A549 (cell line): Measurements from ENCODE around the gene COX5A. TPM values are rescaled to one million over a fixed set of nuclear protein-coding genes. Genes with fewer than 3 reads are reported as not detected.

Source experiments
- ATAC-seq, 2 experiments: fragments of 200-7000 bp in 1 of 2; fragments of >200 bp in 1 of 2; cut with Nextera tagmentation in 1 of 2; cut with Tn5 transposase in 1 of 2; 3 replicates each; pipeline versions ENCODE4 v1.8.0 to v1.9.1; 2018 to 2020; ENCODE audit warnings: mild to moderate bottlenecking in 1 of 2, moderate library complexity in 1 of 2
- CTCF ChIA-PET: fragments of 300-600 bp; sonication (Branson Sonifier 250); formaldehyde crosslinking; extraction: SDS; loops from one replicate; lab custom pipeline; 2021; ENCODE audit warnings: antibody characterized with exemption, inconsistent platforms; lab: Yijun Ruan, JAX
- POLR2A ChIA-PET: fragments of 350-600 bp; formaldehyde crosslinking; extraction: SDS; loops from one replicate; lab custom pipeline; 2021; ENCODE audit warnings: antibody characterized with exemption, inconsistent platforms; lab: Yijun Ruan, JAX
- DNase-seq, 2 experiments: peaks; one replicate each; pipeline versions ENCODE4 v3.0.0 to v3.0.0-alpha.2; 2011 to 2016; ENCODE audit warnings: low read depth in 1 of 2, low spot score in 1 of 2
- FAIRE-seq: peaks from 2 replicates; lab custom pipeline; 2011; peaks lifted over from hg19 to GRCh38; lab: Jason Lieb, UNC
- H3K27ac ChIP-seq, 2 experiments: fragments of >200 bp; sonication (Bioruptor Twin); formaldehyde crosslinking; 3 replicates each; pipeline ENCODE4 v1.5.1; 2016 to 2017
- H3K4me1 ChIP-seq: fragments of >200 bp; sonication (Bioruptor Twin); formaldehyde crosslinking; 3 replicates; pipeline ENCODE4 v1.6.1; 2016
- H3K4me2 ChIP-seq: fragments of >200 bp; sonication (Bioruptor Twin); formaldehyde crosslinking; 3 replicates; pipeline ENCODE4 v1.6.1; 2016
- H3K4me3 ChIP-seq: fragments of >200 bp; sonication (Bioruptor Twin); formaldehyde crosslinking; 3 replicates; pipeline ENCODE4 v1.5.1; 2016
- H3K9me3 ChIP-seq: fragments of >200 bp; sonication (Bioruptor Twin); formaldehyde crosslinking; 3 replicates; pipeline ENCODE4 v1.6.1; 2016
- BCL3 ChIP-seq: fragments of >200 bp; sonication (Bioruptor Twin); formaldehyde crosslinking; IDR thresholded peaks from 3 replicates; pipeline ENCODE4 v1.6.1; 2016
- CBX2 ChIP-seq: fragments of 200-600 bp; sonication (generic); IDR thresholded peaks from 2 replicates; pipeline ENCODE4 v1.6.1; 2016; ENCODE audit warnings: low read depth, mild to moderate bottlenecking, borderline replicate concordance
- CEBPB ChIP-seq, 2 experiments: fragments of >200 bp in 1 of 2; sonication (Bioruptor Twin) in 1 of 2; formaldehyde crosslinking in 1 of 2; IDR thresholded peaks; 2 replicates each; pipeline ENCODE4 v1.6.1; 2012 to 2016
- CHD2 ChIP-seq: fragments of 150-350 bp; IDR thresholded peaks from 2 replicates; pipeline ENCODE4 v1.6.1; 2014; ENCODE audit warnings: low read length; ENCODE audit not compliant: partially characterized antibody
- CHD4 ChIP-seq: fragments of 200-600 bp; sonication (generic); IDR thresholded peaks from 2 replicates; pipeline ENCODE4 v1.6.1; 2016; ENCODE audit warnings: antibody characterized with exemption, mild to moderate bottlenecking, borderline replicate concordance
- EHMT2 ChIP-seq: fragments of 200-600 bp; sonication (generic); IDR thresholded peaks from 2 replicates; pipeline ENCODE4 v1.6.1; 2016; ENCODE audit warnings: antibody characterized with exemption, low read depth, mild to moderate bottlenecking, moderate library complexity
- ELK1 ChIP-seq: fragments of 150-350 bp; IDR thresholded peaks from 2 replicates; pipeline ENCODE4 v1.6.1; 2014; ENCODE audit warnings: low read depth, mild to moderate bottlenecking, low read length
- FOXS1 ChIP-seq: fragments of 250-450 bp; sonication (Bioruptor Pico); IDR thresholded peaks from 2 replicates; pipeline ENCODE4 v1.5.0; 2020; ENCODE audit warnings: mild to moderate bottlenecking, moderate library complexity
- GATA3 ChIP-seq: IDR thresholded peaks from 2 replicates; pipeline ENCODE4 v1.6.1; 2012; ENCODE audit warnings: borderline replicate concordance
- HDAC2 ChIP-seq: fragments of 200-600 bp; sonication (generic); IDR thresholded peaks from 2 replicates; pipeline ENCODE4 v1.6.1; 2016
- HEYL ChIP-seq: fragments of 250-450 bp; sonication (Bioruptor Pico); IDR thresholded peaks from 2 replicates; pipeline ENCODE4 v1.8.0; 2021; ENCODE audit warnings: mild to moderate bottlenecking, moderate library complexity
- HMGXB4 ChIP-seq: fragments of 250-450 bp; sonication (Bioruptor Pico); IDR thresholded peaks from 2 replicates; pipeline ENCODE4 v1.5.0; 2021; ENCODE audit warnings: mild to moderate bottlenecking, moderate library complexity, borderline replicate concordance
- HOXB5 ChIP-seq: fragments of 250-450 bp; sonication (Bioruptor Pico); IDR thresholded peaks from 2 replicates; pipeline ENCODE4 v1.5.0; 2020; ENCODE audit warnings: mild to moderate bottlenecking, moderate library complexity
- JUN ChIP-seq, 2 experiments: fragments of >200 bp; sonication (Bioruptor Twin); formaldehyde crosslinking; IDR thresholded peaks; 2 replicates in 1 of 2; 3 replicates in 1 of 2; pipeline ENCODE4 v1.6.1; 2016 to 2017
- MAZ ChIP-seq: fragments of 150-350 bp; IDR thresholded peaks from 2 replicates; pipeline ENCODE4 v1.6.1; 2014; ENCODE audit warnings: antibody characterized with exemption, low read depth, low read length, borderline replicate concordance
- MYC ChIP-seq: IDR thresholded peaks from 2 replicates; pipeline ENCODE4 v1.6.1; 2012; ENCODE audit warnings: mild to moderate bottlenecking, inconsistent platforms, low read length, improper control_type of control experiment, borderline replicate concordance
- PBX3 ChIP-seq: IDR thresholded peaks from 2 replicates; pipeline ENCODE4 v1.6.1; 2012
- PHF8 ChIP-seq: fragments of 200-600 bp; sonication (generic); IDR thresholded peaks from 2 replicates; pipeline ENCODE4 v1.6.1; 2016; ENCODE audit warnings: low read depth, mild to moderate bottlenecking, antibody characterized with exemption, moderate library complexity, borderline replicate concordance
- RAD21 ChIP-seq, 2 experiments: fragments of >200 bp in 1 of 2; sonication (Bioruptor Twin) in 1 of 2; formaldehyde crosslinking in 1 of 2; IDR thresholded peaks in 1 of 2; conservative IDR thresholded peaks in 1 of 2; 2 replicates in 1 of 2; 3 replicates in 1 of 2; pipeline ENCODE4 v1.6.1; 2012 to 2018; ENCODE audit warnings: inconsistent platforms in 1 of 2
- SMC3 ChIP-seq: fragments of >200 bp; sonication (Bioruptor Twin); formaldehyde crosslinking; IDR thresholded peaks from 3 replicates; pipeline ENCODE4 v1.6.1; 2018; ENCODE audit warnings: inconsistent platforms
- USF2 ChIP-seq: fragments of 450-650 bp; IDR thresholded peaks from 2 replicates; pipeline ENCODE4 v1.6.1; 2014; ENCODE audit warnings: antibody characterized with exemption
- ZC3H11A ChIP-seq: fragments of 450-650 bp; IDR thresholded peaks from 2 replicates; pipeline ENCODE4 v1.6.1; 2014; ENCODE audit warnings: antibody characterized with exemption, mild to moderate bottlenecking
- ZFP36 ChIP-seq: fragments of 450-650 bp; IDR thresholded peaks from 2 replicates; pipeline ENCODE4 v1.6.1; 2014; ENCODE audit warnings: borderline replicate concordance; ENCODE audit not compliant: partially characterized antibody
- ZSCAN20 ChIP-seq: fragments of 250-450 bp; sonication (Bioruptor Pico); IDR thresholded peaks from 2 replicates; pipeline ENCODE4 v1.8.0; 2022; ENCODE audit warnings: mild to moderate bottlenecking, moderate library complexity
- WGBS: methylation state at CpG from one replicate; pipeline ENCODE4 v1.1.6; 2017; ENCODE audit errors: missing lambda C conversion rate; 5-methylcytosine and 5-hydroxymethylcytosine counted together
- polyA plus RNA-seq, 4 experiments: library from polyadenylated mRNA; depleted of rRNA in 3 of 4; stranded (reverse); fragments of >200 nt; fragmentation: RNase III in 1 of 4; extraction: RNeasy Plus Mini Kit Qiagen cat#74134 plus additional on column Dnase treatment in 1 of 4; gene quantifications; 2 replicates in 3 of 4; 3 replicates in 1 of 4; pipeline ENCODE4 v1.2.3, GENCODE V29; 2011 to 2017

Gene COX5A
- polyA plus RNA-seq, 2 of the 4 experiments (the other 2 are of a cell fraction) = 328 to 478 TPM

GRCh38 chr15:74908635-74909034 lies 29.2 kb downstream of the COX5A start:
- no peaks in the 10 kb centered on the region for H3K9me3 ChIP-seq
- peaks cover 13% of the 10 kb centered on the region for H3K4me1 ChIP-seq
- ChIA-PET POLR2A (no interaction called here), CTCF (interaction anchor here (0.6 to 5.2 kb wide), 3 partner anchors 42 to 138 kb away, joined by 4 to 36 read pairs (median 4); no protein-coding TSS in a partner anchor)
- 81% methylated on average over 4 of the region's 4 CpGs for WGBS
- no peak overlapping the region for H3K27ac ChIP-seq
- no peak for FAIRE-seq
- no peak overlapping the region for H3K4me3 ChIP-seq
- TF ChIP-seq HEYL (CRISPR knock-in tag) (no peak), PHF8 (no peak), FOXS1 (no peak)
- ATAC-seq = no peak
- H3K4me2 ChIP-seq = no peak overlapping the region
- DNase-seq = no peak

- no peak for TF ChIP-seq HOXB5
- no peak for TF ChIP-seq SMC3
- TF ChIP-seq MYC = no peak
- TF ChIP-seq CEBPB (IDR thresholded peaks at IDR 0.05) = no peak
- no peak for TF ChIP-seq RAD21 (conservative IDR thresholded peaks at IDR 0.05 in 1 of 2, IDR thresholded peaks at IDR 0.05 in 1 of 2)
- no peak for TF ChIP-seq ZSCAN20 (CRISPR knock-in tag)
- TF ChIP-seq ZFP36 = no peak
- TF ChIP-seq CBX2 = no peak
- TF ChIP-seq PBX3 = no peak
- no peak for TF ChIP-seq EHMT2
- FAIRE-seq (no peak), DNase-seq (no peak), ATAC-seq (peak; percentile 15 to 21)
- Histone ChIP-seq H3K9me3 (no peaks in the 10 kb centered on the region), H3K4me2 (peak overlapping the region; percentile 95), H3K27ac (peak overlapping the region; percentile 92), H3K4me1 (peaks cover 13% of the 10 kb centered on the region), H3K4me3 (peak overlapping the region; percentile 78)
- 63% methylated on average over 8 of the region's 8 CpGs for WGBS
- ChIA-PET CTCF (interaction anchor here (1.6 to 5.2 kb wide), 4 partner anchors 10 to 80 kb away, joined by 4 to 36 read pairs (median 8); no protein-coding TSS in a partner anchor), POLR2A (interaction anchor here (0.5 to 1.7 kb wide), 14 partner anchors 10 to 297 kb away, joined by 3 to 31 read pairs (median 6); partner anchors contain the start of genes COX5A, MPI, PPCDC and RPP25)
These were observed 30.6 kb downstream of the COX5A start for GRCh38 chr15:74907163-74907870.

- ChIA-PET POLR2A (interaction anchor here (0.5 to 1.7 kb wide), 15 partner anchors 10 to 298 kb away, joined by 3 to 31 read pairs (median 5); partner anchors contain the start of genes COX5A, MPI, PPCDC and RPP25), CTCF (interaction anchor here (1.0 to 5.2 kb wide), 8 partner anchors 9 to 138 kb away, joined by 3 to 36 read pairs (median 6); partner anchors contain the start of gene MPI)
- DNase-seq (peak; percentile 90 to 98), FAIRE-seq (no peak), ATAC-seq (peak; percentile 88 to 93)
- Histone ChIP-seq H3K9me3 (no peaks in the 10 kb centered on the region), H3K4me2 (peak within 1 kb of the TSS; percentile 95), H3K4me1 (peaks cover 13% of the 10 kb centered on the region), H3K4me3 (peak within 1 kb of the TSS; percentile 78), H3K27ac (peak within 1 kb of the TSS; percentile 92)
- 13% methylated on average over 28 of the region's 74 CpGs for WGBS
- no peak for TF ChIP-seq HMGXB4 (CRISPR knock-in tag)
- no peak for TF ChIP-seq ZC3H11A
- TF ChIP-seq USF2 = no peak
- TF ChIP-seq CHD4 = no peak
- TF ChIP-seq HDAC2 = no peak
- peak; percentile 91; the same call in 2 of the 3 replicates for TF ChIP-seq BCL3
- no peak for TF ChIP-seq CHD2
- no peak for TF ChIP-seq HEYL (CRISPR knock-in tag)
- TF ChIP-seq RAD21 (conservative IDR thresholded peaks at IDR 0.05 in 1 of 2, IDR thresholded peaks at IDR 0.05 in 1 of 2) = no peak
- TF ChIP-seq ZSCAN20 (CRISPR knock-in tag) = no peak
- no peak for TF ChIP-seq CBX2
- peak; percentile 32; the same call in 1 of the 2 replicates for TF ChIP-seq GATA3
- TF ChIP-seq JUN (IDR thresholded peaks at IDR 0.05) = peak; percentile 82 to 94; a peak in 4 of 5 replicates
- peak; percentile 89 to 93 for TF ChIP-seq CEBPB (IDR thresholded peaks at IDR 0.05)
- peak; percentile 68; the same call in 1 of the 2 replicates for TF ChIP-seq MAZ
- no peak for TF ChIP-seq ELK1
These were observed 31.3 kb downstream of the COX5A start, which contains the start of gene FAM219B for GRCh38 chr15:74906450-74907162. Gene FAM219B, minus strand, starts transcription at chr15:74906851. Its CDS starts 51 bp downstream, at chr15:74906800.
